ENCODE results near the gene FEM1C. TPM values are rescaled to one million over a fixed set of nuclear protein-coding genes. Genes with fewer than 3 reads are reported as not detected.

Gene FEM1C
- total RNA-seq, 2 experiments from 2014 or later: 12.2 to 12.5 TPM

DNA sequence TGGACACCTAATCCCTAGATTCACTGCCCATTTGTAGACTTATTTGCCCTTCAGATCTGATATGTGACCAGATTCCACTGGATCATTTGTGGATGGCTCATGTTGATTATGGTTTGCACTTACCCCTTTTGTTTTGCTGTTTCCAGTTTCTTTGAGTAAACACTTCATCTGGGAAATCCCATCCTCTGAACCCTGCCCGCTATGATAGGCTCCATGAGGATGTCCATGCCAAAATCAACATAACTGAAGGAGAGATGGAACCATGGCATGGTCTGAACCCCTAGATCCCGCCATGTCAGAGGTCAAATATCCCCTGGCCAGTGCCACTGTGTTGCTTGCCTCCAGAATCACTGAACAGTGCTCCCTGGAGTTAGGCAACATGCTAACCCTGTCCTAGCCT, 11.7 kb upstream of the FEM1C start:
- Mint-ChIP-seq H3K9me3 (no peaks in the 10 kb centered on the region), H3K4me1 (ENCODE audit: low read depth) (no peaks in the 10 kb centered on the region), H3K4me3 (no peak overlapping the region), H3K27ac (no peak overlapping the region), H3K27me3 (peaks cover 10% of the 10 kb centered on the region), H3K36me3 (no peaks in the 10 kb centered on the region)
- CTCF ChIA-PET: no interaction called here
- POLR2A ChIA-PET: no interaction called here
- intact Hi-C loops (cut with micrococcal nuclease): no loop called here
- DNase-seq: no peak

DNA sequence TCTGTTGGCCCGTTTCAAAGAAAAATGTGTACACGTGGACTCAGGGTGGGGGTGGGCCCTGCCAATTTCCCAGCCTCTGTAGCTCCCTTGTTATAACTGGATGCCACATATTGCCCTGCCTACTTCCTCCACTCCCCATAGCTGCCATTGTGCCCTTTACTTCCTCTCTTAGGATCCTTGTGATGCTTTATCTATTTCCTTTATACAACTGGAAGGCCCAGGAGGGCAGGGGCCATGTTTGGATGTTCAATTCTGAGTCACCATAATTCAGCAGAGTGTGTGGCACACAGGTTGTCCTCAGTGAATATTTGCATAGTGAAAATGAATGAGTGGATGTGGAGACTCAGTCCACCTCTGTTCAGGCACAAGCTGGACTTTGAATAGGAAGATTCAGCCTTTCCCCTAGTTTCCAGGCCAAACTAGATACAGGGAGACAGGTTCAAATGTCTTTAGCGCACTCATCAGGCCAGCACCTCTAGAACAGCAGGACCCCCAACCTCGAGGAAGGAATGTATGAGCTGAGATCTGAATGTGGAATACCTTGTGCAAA, 10.6 kb upstream of the FEM1C start:
- POLR2A ChIA-PET: no interaction called here
- intact Hi-C loops (cut with micrococcal nuclease): no loop called here
- Mint-ChIP-seq H3K36me3 (no peaks in the 10 kb centered on the region), H3K27ac (no peak overlapping the region), H3K4me3 (no peak overlapping the region), H3K4me1 (ENCODE audit: low read depth) (no peaks in the 10 kb centered on the region), H3K27me3 (peaks cover 7% of the 10 kb centered on the region), H3K9me3 (no peaks in the 10 kb centered on the region)
- no peak for DNase-seq
- CTCF ChIA-PET: interaction anchor here (0.8 to 1.0 kb wide), 2 partner anchors 10 to 36 kb away, joined by 3 to 4 read pairs; partner anchors contain the start of gene FEM1C

- no peaks in the 10 kb centered on the region for H3K4me1 Mint-ChIP-seq (ENCODE audit: low read depth)
- POLR2A ChIA-PET: no interaction called here
- no peaks in the 10 kb centered on the region for H3K36me3 Mint-ChIP-seq
- H3K27ac Mint-ChIP-seq: no peak overlapping the region
- no peak for DNase-seq
- CTCF ChIA-PET: interaction anchor here (0.8 kb wide), 1 partner anchor 244 kb away, joined by 3 read pairs; no protein-coding TSS in a partner anchor
- intact Hi-C loops (cut with micrococcal nuclease): no loop called here
- H3K27me3 Mint-ChIP-seq: peaks cover 7% of the 10 kb centered on the region
- H3K9me3 Mint-ChIP-seq: no peaks in the 10 kb centered on the region
- H3K4me3 Mint-ChIP-seq: no peak overlapping the region
Measured at GRCh38 chr5:115553082-115553481, 8.5 kb upstream of the FEM1C start.

DNA sequence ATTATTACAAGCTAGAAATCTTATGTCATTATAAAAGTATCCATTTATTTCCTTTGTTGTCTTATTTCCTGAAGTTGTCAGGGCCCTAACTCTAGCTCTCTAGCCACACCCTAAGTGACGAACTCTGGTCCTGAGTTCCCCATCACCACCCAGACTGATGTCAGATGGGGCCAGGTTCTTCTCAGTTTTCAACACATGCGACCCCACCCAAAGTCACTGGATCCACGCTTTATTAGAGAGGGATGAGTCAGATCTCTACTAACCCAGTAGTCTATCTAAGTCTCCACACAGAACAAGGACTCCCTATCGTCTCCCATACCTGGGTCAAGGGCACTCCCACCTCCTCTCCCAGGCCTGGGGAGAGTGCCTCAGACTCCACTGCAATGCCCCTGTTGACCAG, 6.8 kb upstream of the FEM1C start:
- no peaks in the 10 kb centered on the region for H3K4me1 Mint-ChIP-seq (ENCODE audit: low read depth)
- CTCF ChIA-PET: interaction anchor here (0.6 kb wide), 1 partner anchor 15 kb away, joined by 3 read pairs; no protein-coding TSS in a partner anchor
- DNase-seq: no peak
- H3K9me3 Mint-ChIP-seq: no peaks in the 10 kb centered on the region
- peaks cover 1% of the 10 kb centered on the region for H3K36me3 Mint-ChIP-seq
- H3K4me3 Mint-ChIP-seq: no peak overlapping the region
- intact Hi-C loops (cut with micrococcal nuclease): no loop called here
- POLR2A ChIA-PET: no interaction called here
- H3K27me3 Mint-ChIP-seq: peaks cover 7% of the 10 kb centered on the region
- no peak overlapping the region for H3K27ac Mint-ChIP-seq

- Mint-ChIP-seq H3K4me1 (ENCODE audit: low read depth) (peaks cover 6% of the 10 kb centered on the region), H3K9me3 (peaks cover 8% of the 10 kb centered on the region), H3K36me3 (peaks cover 11% of the 10 kb centered on the region), H3K4me3 (no peak overlapping the region), H3K27me3 (peaks cover 7% of the 10 kb centered on the region), H3K27ac (no peak overlapping the region)
- no peak for DNase-seq
- POLR2A ChIA-PET: no interaction called here
- intact Hi-C loops (cut with micrococcal nuclease): no loop called here
- CTCF ChIA-PET: no interaction called here
Measured at GRCh38 chr5:115549154-115549553, 4.6 kb upstream of the FEM1C start.

- intact Hi-C loops (cut with micrococcal nuclease): no loop called here
- ChIA-PET CTCF (no interaction called here), POLR2A (no interaction called here)
- Mint-ChIP-seq H3K4me1 (ENCODE audit: low read depth) (peaks cover 6% of the 10 kb centered on the region), H3K27ac (no peak overlapping the region), H3K36me3 (peaks cover 15% of the 10 kb centered on the region), H3K4me3 (no peak overlapping the region), H3K27me3 (peaks cover 7% of the 10 kb centered on the region), H3K9me3 (peaks cover 8% of the 10 kb centered on the region)
- DNase-seq: no peak
Measured at GRCh38 chr5:115548683-115549082, 4.1 kb upstream of the FEM1C start.

DNA sequence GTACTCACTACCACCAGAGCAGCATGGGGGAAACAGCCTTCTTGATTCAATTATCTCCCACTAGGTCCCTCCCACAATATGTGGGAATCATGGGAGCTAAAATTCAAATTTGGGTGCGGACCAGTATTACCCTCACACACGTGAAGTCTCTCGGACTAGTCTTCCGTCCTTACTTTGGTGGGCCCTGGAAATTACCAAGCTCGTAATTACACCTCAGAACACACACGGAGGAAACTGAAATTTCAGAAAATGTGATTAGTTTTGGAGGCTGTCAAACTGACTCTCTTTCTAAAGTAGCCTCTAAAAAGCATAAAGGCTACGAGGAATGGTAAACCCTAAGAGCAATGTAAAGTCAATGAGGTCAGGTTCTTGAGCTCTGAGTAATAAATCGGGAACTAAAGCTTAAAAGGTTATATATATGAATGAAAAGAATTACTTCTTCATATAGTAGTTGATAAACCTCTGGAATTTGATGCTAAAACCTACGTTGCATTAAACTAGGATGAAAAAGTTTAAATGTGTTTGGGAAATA, 842 bp upstream of the FEM1C start:
- no peak for DNase-seq
- ChIA-PET POLR2A (interaction anchor here (2.0 to 2.1 kb wide), 2 partner anchors 23 to 249 kb away, joined by 7 to 8 read pairs; partner anchors contain the start of gene CCDC112), CTCF (interaction anchor here (0.6 to 1.1 kb wide), 5 partner anchors 9 to 282 kb away, joined by 3 to 5 read pairs (median 3); no protein-coding TSS in a partner anchor)
- no peaks in the 10 kb centered on the region for H3K27me3 Mint-ChIP-seq
- peak overlapping the region; percentile 96 for H3K4me3 Mint-ChIP-seq
- peaks cover 30% of the 10 kb centered on the region for H3K4me1 Mint-ChIP-seq (ENCODE audit: low read depth)
- H3K27ac Mint-ChIP-seq: peak overlapping the region; percentile 98
- intact Hi-C loops (cut with micrococcal nuclease): loop anchor here (2.0 kb wide), 1 partner anchor 55 kb away; no protein-coding TSS in a partner anchor
- H3K36me3 Mint-ChIP-seq: peaks cover 46% of the 10 kb centered on the region
- peaks cover 8% of the 10 kb centered on the region for H3K9me3 Mint-ChIP-seq

DNA sequence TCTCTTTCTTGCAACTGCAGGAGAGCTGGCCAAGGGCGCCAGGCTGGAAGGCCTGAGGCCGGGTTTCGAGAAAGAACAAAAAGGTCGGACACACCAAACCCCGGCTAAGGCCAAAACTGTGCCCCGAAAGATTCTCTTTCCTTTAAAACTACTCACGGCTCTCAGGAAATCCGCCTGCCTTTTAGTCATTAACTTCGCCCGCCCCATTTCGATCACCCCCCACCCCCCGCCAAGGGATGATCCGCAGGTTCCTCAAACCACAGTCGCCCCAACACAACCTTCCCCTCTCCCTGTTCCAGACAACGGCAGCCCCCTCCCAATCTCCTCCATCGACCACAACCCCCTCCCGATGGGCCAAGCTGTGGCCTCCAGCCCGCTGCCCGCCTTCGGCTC, 536 bp downstream of the FEM1C start:
- intact Hi-C loops (cut with micrococcal nuclease): loop anchor here (1.0 to 5.0 kb wide), 9 partner anchors 57 to 543 kb away; partner anchors contain the start of genes AP3S1, ATG12, CCDC112 and COMMD10
- ChIA-PET CTCF (interaction anchor here (0.7 to 1.6 kb wide), 5 partner anchors 16 to 299 kb away, joined by 3 to 5 read pairs (median 3); no protein-coding TSS in a partner anchor), POLR2A (interaction anchor here (0.6 to 3.1 kb wide), 10 partner anchors 8 to 298 kb away, joined by 3 to 18 read pairs (median 6); partner anchors contain the start of genes AP3S1, ATG12, CCDC112 and TMED7)
- no peaks in the 10 kb centered on the region for H3K27me3 Mint-ChIP-seq
- H3K36me3 Mint-ChIP-seq: peaks cover 60% of the 10 kb centered on the region
- peaks cover 8% of the 10 kb centered on the region for H3K9me3 Mint-ChIP-seq
- peak overlapping the region; percentile 96 for H3K4me3 Mint-ChIP-seq
- H3K27ac Mint-ChIP-seq: peak overlapping the region; percentile 98
- peaks cover 43% of the 10 kb centered on the region for H3K4me1 Mint-ChIP-seq (ENCODE audit: low read depth)
- DNase-seq: peak; percentile 71

DNA sequence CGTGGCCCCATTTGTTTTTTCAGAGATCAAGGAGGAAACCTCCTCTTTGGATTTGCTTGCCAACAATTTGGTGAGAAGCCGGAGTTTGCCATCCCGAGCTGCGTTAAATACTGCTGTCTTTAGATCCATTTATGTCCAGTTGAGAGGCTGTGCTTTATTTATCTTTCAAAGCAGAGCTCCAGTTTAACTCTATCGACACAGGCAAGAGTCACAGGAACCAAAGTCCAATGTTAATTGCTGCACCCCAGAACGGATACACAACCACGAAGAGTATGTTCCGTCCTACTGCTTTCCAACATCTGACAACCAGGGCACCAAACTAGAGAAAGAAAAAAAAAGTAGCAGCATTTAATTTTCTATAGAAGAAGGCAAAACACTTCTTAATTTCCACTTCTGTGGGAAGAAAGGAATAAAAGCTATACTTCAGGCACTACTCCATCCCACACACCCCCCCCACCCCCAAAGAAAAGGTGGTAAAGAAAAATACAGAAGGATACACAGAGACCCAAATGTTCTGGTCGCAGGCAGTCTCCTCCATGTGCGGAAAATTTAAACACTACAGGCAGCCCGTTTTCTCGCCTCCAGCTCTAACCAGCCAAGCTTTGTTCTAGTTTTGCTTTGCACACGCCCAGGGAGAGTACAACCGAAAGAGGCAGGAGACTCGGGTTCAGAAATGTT, 1.1 kb downstream of the FEM1C start:
- peak overlapping the region; percentile 98 for H3K27ac Mint-ChIP-seq
- POLR2A ChIA-PET: interaction anchor here (0.6 to 3.1 kb wide), 10 partner anchors 9 to 299 kb away, joined by 3 to 18 read pairs (median 6); partner anchors contain the start of genes AP3S1, ATG12, CCDC112 and TMED7
- DNase-seq: peak; percentile 64

GRCh38 chr5:115542651-115543364, 1.8 kb downstream of the FEM1C start:
- POLR2A ChIA-PET: interaction anchor here (1.1 to 3.1 kb wide), 3 partner anchors 14 to 299 kb away, joined by 4 to 18 read pairs (median 7); partner anchors contain the start of genes AP3S1, ATG12 and TMED7
- Mint-ChIP-seq H3K27me3 (no peaks in the 10 kb centered on the region), H3K27ac (peak overlapping the region; percentile 98), H3K4me3 (peak overlapping the region; percentile 96), H3K4me1 (ENCODE audit: low read depth) (peaks cover 54% of the 10 kb centered on the region), H3K9me3 (peaks cover 8% of the 10 kb centered on the region), H3K36me3 (peaks cover 69% of the 10 kb centered on the region)
- CTCF ChIA-PET: interaction anchor here (1.0 to 1.6 kb wide), 3 partner anchors 42 to 233 kb away, joined by 3 to 5 read pairs (median 3); no protein-coding TSS in a partner anchor
- intact Hi-C loops (cut with micrococcal nuclease): loop anchor here (2.0 to 5.0 kb wide), 4 partner anchors 22 to 544 kb away; partner anchors contain the start of gene COMMD10
- DNase-seq: no peak

More for the DNA sequence above, 1.1 kb downstream of the FEM1C start:
- intact Hi-C loops (cut with micrococcal nuclease): loop anchor here (1.0 to 5.0 kb wide), 10 partner anchors 23 to 544 kb away; partner anchors contain the start of genes AP3S1, ATG12, CCDC112 and COMMD10
- CTCF ChIA-PET: interaction anchor here (0.7 to 1.6 kb wide), 6 partner anchors 16 to 300 kb away, joined by 3 to 5 read pairs (median 3); no protein-coding TSS in a partner anchor
- H3K9me3 Mint-ChIP-seq: peaks cover 8% of the 10 kb centered on the region
- H3K36me3 Mint-ChIP-seq: peaks cover 65% of the 10 kb centered on the region
- H3K27me3 Mint-ChIP-seq: no peaks in the 10 kb centered on the region
- peaks cover 49% of the 10 kb centered on the region for H3K4me1 Mint-ChIP-seq (ENCODE audit: low read depth)
- H3K4me3 Mint-ChIP-seq: peak overlapping the region; percentile 96

DNA sequence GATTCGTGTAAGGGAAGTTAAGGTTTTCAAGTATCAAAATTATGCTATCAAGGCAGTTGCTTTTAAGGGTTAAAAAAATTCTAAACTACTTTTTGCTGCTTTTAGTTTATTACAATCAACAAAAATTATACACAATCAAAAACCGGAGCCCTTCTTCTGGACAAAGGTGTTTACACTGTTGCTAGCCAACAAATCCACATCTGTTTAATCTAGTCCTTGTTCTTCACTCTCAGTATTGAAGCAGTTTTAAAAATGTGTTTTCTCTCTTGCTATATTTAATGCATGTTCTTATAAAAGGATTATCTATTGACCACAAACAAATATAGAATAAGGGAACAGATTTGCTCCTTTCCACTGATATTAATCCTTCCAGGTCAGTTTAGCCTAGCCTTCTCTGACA, 2.5 kb downstream of the FEM1C start:
- ChIA-PET CTCF (no interaction called here), POLR2A (interaction anchor here (3.1 kb wide), 1 partner anchor 83 kb away, joined by 18 read pairs; the partner anchor contains the start of gene TMED7)
- Mint-ChIP-seq H3K36me3 (peaks cover 73% of the 10 kb centered on the region), H3K4me1 (ENCODE audit: low read depth) (peaks cover 60% of the 10 kb centered on the region), H3K27me3 (no peaks in the 10 kb centered on the region), H3K9me3 (peaks cover 8% of the 10 kb centered on the region), H3K4me3 (peak overlapping the region; percentile 96), H3K27ac (no peak overlapping the region)
- intact Hi-C loops (cut with micrococcal nuclease): loop anchor here (2.0 to 5.0 kb wide), 4 partner anchors 21 to 545 kb away; partner anchors contain the start of gene COMMD10
- DNase-seq: no peak
